ENCODE results near the gene MCL1.

Gene MCL1

GRCh38 chr1:150543500-150544143 lies 35.8 kb downstream of the MCL1 start:
- no peak for FAIRE-seq

GRCh38 chr1:150537732-150538684 lies 41.4 kb downstream of the MCL1 start:
- FAIRE-seq (no peak), DNase-seq (ENCODE audit: low spot score) (no peak)

More at GRCh38 chr1:150543500-150544143, 35.8 kb downstream of the MCL1 start:
- no peak for DNase-seq (ENCODE audit: low spot score)

GRCh38 chr1:150536836-150537731 lies 42.3 kb downstream of the MCL1 start:
- FAIRE-seq (no peak), DNase-seq (ENCODE audit: low spot score) (no peak)

GRCh38 chr1:150535511-150536287 lies 43.7 kb downstream of the MCL1 start:
- DNase-seq (ENCODE audit: low spot score), result peak; percentile 38
- FAIRE-seq, result no peak

- DNase-seq (ENCODE audit: low spot score) (no peak), FAIRE-seq (no peak)
Measured at GRCh38 chr1:150534002-150534401, 45.4 kb downstream of the MCL1 start.

GRCh38 chr1:150532860-150533259 lies 46.5 kb downstream of the MCL1 start:
- no peak for DNase-seq (ENCODE audit: low spot score)
- FAIRE-seq, result no peak

- no peak for FAIRE-seq
Measured at GRCh38 chr1:150530491-150531159, 48.8 kb downstream of the MCL1 start.

GRCh38 chr1:150529017-150529416 lies 50.4 kb downstream of the MCL1 start:
- FAIRE-seq, result no peak
- no peak for DNase-seq (ENCODE audit: low spot score)

More at GRCh38 chr1:150530491-150531159, 48.8 kb downstream of the MCL1 start:
- no peak for DNase-seq (ENCODE audit: low spot score)

- DNase-seq (ENCODE audit: low spot score) (no peak), FAIRE-seq (no peak)
Measured at GRCh38 chr1:150528196-150528595, 51.2 kb downstream of the MCL1 start.

- DNase-seq (ENCODE audit: low spot score) (no peak), FAIRE-seq (no peak)
Measured at GRCh38 chr1:150525348-150525747, 54.1 kb downstream of the MCL1 start.
